Activated T-cell treated with anti-CD3 and anti-CD28 coated beads, Interleukin-2, amount 50 U/mL, for 1 hour (primary cell): ENCODE measurements around the gene PCYT1B.
"Not testable (repeated sequence)": the region's sequence is repeated elsewhere in the genome, so short reads cannot be mapped to it uniquely, and the experiment has no call there.

ENCODE experiments used
- DNase-seq: peaks from one replicate; pipeline ENCODE4 v3.0.0-alpha.2; 2020

The PCYT1B gene

DNA sequence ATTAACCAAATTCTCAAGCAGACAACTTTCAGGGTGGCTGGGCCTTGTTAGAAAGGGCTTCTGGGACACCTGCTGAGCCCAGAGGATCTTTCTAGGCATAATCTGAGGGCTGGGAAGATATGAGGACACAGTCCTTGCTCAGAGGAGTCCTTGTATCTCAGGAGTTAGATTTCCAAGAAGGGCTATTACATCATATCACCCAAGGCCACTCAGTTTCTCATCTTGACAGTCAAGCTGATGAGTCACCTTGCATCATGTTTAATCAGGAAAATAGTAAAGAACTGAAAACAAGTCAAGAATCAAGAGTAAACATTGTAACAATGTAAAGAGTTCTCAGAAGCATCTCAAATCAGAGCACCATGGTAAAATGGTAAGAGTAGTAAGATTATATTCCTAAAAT is 4.0 kb downstream of the PCYT1B start:
- no peak for DNase-seq

DNA sequence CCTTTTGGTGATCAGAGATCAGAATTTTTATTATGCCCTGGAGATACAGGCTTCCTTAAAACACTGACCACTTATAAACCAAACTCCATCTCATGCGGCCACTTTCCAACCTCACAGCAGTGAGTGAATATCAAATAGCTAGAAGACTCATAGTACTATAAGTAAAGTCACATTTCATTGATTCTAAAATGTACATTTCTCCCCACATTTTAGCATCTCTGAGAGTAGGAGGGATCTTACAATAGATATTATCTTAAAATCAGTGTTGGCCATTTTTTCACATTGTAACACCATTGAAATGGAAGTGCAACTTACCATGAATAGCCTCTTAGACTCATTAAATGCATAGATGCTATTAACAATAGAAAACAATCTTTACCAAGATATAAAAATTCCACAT is 17.4 kb downstream of the PCYT1B start:
- no peak for DNase-seq

DNA sequence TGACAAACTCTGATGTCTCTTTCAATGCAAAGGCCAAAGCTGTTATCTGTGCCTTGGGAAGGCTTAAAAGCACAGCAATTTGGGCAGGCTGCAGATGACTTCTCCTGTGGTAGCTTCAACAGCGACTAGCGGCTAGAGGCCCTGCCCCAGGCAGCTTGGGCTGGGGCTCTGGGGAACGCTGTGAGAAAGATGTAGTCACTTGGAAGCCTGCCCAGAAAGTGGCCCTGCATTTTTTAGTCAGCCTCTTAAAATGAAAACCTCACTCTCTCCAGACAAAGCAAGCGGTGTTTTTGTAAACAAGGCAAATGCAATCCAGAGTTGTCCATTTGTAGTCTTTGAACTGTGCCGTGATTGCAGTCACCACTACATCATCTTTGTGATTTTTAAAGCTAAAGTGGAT is 27.5 kb downstream of the PCYT1B start:
- no peak for DNase-seq

DNA sequence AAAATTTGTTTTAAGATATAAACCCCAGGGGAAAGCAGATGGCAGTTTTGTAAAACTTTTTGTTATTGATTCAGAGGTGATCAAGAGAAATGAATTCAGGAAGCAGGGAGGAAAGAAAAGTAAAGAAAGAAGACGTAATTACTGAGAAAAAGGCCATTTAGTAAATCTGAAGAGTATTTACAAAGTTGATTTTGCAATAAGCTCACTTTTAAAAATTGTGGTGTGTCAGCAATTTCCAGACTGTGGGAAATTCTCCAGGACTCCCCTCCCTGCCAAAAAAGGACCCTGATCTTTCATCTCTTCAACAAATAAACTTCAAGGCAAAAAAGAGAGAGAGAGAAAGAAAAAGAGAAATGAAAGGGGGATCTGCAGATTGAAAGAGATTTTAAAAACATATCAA is 36.6 kb downstream of the PCYT1B start:
- no peak for DNase-seq

DNA sequence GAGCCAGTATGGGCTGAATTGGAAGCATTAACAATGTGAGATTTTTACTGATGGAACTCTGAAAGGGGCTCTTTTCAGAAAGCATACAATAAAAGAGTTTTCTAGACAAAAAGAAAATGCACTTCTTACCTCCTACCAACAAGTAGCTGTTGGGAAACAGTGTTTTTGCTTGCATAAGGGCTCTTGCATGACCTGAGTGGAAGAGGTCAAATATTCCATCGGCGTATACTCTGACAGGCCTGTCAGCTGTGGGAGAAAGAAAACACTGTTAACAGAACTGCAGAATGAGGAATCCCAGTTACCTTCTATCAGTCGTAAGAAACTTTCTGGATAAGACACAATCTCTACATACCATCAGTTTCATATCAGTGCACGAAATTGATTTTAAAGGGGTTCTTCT is 39.5 kb downstream of the PCYT1B start:
- DNase-seq: no peak

DNA sequence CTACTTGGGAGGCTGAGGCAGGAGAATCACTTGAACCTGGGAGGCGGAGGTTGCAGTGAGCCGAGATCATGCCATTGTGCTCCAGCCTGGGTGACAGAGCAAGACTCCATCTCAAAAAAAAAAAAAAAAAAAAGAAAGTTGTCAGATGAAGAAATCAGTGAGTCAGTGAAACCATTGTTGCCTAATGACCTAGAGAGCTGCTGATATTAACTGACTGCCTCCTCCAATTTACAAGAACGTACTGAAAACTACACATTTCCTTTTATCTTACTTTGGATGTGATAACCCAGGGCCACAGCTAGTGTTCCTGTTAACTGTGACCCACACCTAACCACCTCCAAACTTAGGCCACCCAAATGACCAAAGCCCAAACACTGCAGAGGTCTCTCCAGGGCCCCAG is 41.2 kb downstream of the PCYT1B start:
- DNase-seq: not testable (repeated sequence)

DNA sequence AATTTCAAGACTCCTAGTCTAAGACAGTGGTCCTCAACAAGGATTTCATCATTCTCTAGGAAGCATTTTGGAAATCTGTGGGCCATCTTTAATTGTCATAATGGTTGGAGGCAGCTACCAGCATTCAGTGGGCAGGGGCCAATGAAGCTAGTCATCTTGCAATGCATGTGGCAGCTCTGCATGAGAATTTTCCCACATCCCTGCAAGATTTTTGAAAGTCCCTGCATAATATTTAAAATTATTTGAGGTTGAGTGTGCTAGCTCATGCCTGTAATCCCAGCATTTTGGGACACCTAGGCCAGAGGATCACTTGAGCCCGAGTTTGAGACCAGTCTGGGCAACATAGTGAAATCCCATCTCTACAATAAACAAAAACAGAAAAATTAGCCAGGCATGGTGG is 44.0 kb downstream of the PCYT1B start:
- no peak for DNase-seq

DNA sequence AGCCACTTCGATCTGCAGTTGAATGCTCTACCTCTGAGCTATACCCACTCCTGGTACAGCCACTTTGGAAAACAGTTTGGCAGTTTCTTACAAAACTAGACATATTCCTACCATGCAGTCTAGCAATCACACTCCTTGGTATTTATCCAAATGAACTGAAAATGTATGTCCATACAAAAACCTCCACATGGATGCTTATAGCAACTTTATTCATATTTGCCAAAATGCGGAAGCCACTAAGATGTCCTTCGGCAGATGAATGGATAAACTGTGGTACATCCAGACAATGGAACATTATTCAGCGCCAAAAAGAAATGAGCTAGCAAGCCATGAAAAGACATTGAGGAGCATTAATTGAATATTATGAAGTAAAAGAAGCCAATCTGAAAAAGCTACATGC is 45.3 kb downstream of the PCYT1B start:
- no peak for DNase-seq

DNA sequence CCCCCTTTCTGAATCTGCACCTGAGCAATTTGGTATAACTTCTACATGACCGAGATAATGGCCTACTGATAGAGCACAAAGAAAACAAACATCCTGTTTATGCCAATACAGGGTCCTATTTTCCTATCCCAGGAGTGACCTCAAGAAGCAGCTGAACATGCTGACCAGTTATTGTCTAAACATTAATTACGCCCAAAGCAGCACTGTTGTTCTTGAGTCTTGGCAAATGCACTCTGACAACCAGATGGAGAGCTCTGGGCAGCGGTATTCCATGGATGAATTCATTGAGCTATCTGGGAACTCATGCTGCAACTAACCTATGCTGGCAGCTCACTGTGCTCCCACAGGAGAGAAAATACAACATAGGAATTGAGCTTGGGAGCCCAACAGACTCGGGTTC is 52.6 kb downstream of the PCYT1B start:
- DNase-seq: no peak

DNA sequence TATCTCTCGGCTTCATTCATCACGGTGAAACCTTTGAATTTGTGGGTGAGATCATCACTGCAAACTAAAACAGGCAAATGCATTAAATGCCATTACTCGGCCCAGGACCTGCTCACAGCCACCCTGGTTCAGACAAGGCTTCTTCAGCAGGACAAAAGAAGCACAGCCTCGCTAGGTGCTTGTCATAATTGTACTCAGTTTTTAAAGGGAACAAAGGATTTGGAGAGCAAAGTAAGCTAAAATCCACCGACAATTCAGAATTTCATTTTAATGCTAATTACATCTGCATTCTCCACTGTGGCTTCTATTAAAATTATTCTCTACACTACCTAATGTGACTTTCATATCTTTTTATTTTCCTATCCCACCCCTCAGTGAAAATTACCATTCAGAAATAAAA is 57.0 kb downstream of the PCYT1B start:
- no peak for DNase-seq

DNA sequence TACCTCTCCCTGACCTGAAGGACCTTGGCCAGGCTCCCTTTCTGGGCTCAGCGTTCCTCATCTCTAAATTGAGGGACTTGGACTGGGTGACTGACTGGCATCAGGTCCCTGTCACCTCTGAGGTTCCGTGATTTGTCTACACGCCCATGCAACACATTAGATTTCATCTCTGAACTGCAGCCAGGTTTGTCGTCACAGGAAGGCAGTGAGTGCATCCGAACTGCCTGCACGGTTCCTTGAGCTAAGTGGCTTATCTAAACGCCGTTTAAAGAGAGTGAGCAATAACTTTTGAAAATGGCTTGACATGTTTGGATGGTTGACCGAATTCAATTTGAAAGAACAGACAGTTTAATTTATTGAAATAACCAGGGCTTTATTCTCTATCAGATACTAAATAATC is 70.1 kb downstream of the PCYT1B start:
- DNase-seq: no peak

DNA sequence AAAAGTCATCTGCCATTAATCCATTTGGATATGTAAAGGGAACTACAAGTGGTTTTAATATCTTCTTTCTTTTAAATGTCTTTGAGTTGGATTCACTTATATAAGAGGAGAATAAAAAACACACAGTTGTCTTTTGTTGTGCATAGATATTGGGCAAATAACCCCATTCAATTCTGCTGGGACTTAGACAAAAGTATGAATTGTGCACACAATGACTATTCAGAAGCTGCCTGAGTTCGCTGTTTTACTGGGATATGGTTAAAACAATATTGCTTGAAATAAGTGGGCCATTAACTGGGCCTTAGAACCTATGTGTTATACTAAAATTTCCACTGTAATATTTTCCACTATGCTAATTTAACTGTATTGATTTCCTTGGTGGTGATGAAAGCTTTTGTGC is 71.7 kb downstream of the PCYT1B start:
- DNase-seq: no peak

DNA sequence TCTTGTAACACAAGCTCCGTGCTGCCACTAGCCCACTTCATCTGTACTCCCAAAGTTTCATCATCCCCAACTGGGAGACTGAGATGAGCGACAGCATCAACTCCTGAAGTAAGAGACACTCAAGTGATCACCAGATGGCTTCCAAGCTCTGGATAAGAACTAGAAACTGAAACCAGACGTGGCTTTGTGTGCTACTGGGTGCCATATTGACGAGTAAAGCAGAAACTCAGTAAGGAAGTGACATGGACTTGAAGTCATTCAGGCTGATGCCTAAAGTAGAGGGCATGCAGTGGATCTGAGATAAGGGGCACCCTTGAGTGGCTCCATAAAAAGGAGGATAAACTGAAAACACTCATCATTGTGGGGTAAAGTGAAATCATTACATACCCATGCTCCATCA is 72.4 kb downstream of the PCYT1B start:
- no peak for DNase-seq

DNA sequence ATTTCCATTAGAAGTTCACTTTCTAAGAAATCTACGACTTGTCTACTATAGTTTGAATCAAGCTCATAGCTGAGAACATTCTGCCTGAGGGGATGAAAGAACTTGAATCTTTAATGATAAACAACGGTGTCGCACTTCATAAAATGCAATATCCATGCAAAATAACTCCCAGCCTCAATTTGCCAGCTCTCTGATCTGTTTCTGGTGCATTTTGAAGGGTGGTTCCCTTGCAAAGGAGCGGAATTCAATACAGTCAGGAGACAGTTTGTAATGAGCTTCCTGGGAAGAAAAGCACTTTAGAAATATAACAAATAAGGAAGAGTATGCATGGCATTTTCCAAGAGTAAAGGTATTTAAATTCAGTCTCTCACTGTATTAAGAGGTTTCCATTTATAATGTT is 80.0 kb downstream of the PCYT1B start:
- no peak for DNase-seq

DNA sequence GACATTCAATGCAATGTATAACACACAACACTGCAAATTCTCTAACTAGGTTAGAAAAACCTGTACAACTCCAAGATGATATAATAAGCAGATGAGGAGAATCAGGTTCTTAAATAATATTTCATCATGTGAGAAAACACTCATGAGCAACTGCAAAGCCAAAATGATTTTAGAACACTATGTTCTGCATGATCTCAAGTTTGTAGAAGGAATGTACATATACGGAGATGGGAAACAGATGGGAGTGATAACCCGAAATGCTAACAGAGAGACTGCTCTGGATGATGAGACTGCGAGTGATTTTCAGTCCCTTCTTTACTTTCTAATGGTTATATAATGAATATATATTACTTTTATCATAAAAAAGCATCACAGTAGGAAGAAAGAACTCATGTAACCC is 80.9 kb downstream of the PCYT1B start:
- DNase-seq: no peak

DNA sequence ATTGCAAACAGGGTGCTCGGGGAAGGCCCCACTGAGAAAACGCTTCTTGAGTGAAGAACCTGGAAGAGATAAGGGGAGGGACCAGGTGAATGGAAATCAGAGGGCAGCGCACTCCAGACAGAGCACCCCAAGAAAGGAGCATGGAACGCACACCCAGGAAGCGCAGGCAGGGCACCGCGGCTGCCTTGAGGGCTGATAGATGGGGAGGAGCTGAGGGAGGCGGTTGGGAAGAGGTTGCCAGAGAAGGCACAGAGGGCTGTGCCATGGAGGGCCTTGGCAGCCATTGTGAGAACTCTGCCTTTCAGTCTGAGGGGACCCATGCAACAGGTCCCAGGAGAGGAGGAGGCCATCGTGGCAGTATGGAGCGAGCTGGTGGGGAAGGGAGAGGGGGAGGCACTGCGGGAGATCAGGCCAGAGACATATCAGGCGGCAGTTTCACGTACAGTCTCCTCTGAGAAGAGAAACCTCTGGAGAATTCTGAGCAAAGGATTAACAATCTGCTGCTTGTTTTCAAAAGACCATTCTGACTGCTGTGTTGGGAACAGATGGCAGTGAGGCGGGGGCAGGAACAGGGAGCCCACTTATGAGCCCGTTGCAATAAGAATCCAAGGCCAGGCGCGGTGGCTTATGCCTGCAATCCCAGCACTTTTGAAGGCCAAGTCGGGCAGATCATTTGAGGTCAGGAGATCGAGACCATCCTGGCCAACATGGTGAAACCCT is 83.7 kb downstream of the PCYT1B start:
- DNase-seq: no peak

DNA sequence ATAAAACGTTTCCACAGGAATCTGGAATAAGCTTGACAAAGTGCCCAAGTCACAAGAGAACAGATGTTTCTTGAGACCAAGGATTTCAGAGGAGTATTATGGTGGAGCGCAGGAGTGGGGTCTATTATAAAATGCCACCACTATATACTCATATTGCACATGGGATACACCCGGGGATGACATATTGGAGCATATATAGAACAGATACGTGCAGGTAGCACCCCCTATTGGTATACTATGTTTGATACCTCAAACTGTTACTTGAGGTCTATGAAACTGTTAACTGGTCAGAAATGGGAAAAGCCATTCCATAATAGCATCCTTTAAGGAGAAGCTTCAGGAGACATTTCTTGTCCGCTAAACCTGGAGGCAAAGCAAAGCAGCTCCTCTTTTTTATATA is 86.0 kb downstream of the PCYT1B start:
- DNase-seq: no peak

DNA sequence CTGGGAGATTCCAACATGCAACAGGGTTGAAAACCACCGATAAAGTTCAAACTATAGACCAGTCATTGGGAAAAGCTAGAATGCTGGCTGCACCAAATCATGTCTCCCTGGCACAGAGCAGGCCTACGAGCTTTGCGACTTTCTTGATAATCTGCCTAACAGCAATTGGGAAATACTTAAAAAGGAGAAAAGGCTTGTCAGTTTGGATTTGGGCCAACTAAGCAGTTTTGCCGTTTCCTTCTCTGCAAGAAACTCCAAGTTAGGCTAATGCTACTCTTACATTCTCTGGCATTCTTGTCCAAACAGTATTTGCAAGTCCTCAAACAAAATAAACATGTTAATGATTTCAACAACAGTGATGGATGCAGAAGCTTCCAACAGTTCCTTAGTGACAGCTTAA is 94.1 kb downstream of the PCYT1B start:
- DNase-seq: no peak

DNA sequence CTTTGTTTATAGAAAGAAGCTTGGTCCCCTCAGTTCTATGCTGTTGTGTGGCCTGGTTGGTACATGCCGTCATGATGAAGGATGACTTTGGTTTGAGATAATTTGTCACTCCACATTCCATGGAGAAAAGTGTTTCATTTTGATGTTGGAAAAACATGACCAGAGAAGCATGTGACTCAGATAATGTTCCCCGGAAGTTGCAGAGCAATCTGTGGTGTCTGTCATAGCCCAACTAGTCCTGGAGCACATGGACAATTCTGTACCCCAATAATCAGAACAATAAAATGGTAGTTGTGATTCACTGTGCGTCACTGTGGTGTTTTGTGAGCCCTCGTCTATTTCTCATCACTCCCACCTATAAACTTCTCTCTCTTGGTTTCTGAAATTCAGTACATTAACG is 97.0 kb downstream of the PCYT1B start:
- no peak for DNase-seq

DNA sequence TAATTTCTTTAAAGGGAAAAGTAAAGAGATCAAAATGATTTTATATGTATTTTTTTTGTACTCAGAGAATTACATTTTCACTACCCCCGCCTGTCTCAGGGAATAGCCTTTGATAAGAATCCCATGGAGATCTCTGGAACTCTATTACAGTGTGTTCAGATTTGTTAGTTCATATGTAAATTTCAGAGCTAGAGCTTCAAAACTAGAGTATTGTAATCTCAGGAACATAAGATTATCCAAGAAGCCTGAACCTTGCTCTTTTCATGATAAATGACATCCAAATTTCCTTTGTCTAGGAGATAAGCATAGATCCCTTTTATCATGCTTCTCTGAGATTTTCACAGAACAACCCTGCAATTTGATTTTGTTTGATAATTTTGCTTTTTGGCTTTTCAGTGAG is 99.2 kb downstream of the PCYT1B start:
- DNase-seq: no peak

DNA sequence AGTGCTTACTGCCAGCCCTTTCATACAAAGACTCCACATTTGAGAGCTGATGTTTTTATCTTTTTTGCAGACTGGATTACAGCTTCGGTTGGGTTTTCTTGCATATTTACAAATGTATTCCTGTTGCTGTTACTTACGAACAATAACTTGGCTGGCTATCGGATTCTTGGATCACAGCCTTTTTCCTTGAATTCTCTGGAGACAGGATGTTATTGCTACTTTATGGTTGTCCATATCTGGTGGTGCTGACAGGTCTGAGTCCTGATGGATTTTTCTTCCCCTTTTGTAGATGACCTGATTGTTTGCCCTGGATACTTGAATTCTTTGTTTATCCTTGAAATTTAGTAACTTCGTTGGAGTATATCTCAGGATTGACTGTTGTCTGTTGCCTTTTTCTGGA is 104.4 kb downstream of the PCYT1B start:
- DNase-seq: no peak

DNA sequence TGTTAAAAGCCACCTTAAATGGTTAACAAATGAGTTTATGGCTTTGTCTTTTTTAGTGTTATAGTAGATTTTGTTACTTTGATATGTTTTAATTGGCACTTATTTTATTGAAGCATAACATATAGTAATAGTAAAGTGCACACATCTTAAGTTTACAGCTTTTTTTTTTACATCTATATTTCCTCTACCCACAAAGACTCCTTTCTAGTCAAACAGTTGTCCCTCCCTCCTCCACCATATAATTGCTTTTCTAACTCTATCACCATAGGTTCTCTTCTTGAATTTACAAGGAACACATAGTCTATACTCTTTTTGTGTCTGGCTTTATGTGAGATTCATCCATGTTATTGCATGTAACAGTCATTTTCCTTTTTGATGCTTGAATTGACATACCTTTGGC is 110.6 kb downstream of the PCYT1B start:
- DNase-seq: no peak

DNA sequence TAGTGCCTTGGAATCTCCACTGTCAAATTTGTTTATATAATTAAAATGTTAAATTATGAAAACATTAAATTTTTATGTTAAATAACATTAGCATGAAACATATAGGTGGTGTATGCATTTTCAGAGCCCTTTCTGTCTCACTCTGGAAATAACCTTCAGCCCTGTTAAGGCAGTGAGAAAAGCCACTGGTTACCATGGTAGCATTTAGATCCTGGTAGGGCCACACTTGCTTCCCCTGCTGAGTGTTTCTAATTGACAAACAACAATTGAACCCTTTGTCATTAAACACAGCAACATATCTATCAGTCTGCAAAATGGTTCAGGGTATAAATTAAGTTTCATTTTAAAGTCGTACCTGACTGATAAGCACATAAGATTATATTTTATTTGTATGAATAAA is 118.5 kb downstream of the PCYT1B start:
- no peak for DNase-seq

DNA sequence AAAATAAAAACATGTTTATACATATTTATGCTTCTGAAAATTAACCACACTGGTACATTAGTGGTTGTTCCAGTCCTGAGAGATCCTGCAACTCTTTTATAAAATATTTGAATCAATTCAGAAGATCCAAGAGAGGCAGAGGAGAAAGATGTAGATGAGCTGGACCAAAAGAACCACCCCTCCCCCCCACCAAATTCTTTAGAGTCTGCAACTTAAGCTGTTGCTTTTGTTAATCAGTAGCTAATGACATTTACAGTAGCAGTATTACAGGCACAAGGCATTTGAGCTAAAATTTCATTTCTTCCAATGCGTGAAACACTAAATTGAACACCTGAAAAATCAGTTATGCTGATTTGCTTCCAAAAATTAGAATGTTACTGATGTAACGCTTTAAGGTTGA is 120.5 kb downstream of the PCYT1B start:
- DNase-seq: no peak

DNA sequence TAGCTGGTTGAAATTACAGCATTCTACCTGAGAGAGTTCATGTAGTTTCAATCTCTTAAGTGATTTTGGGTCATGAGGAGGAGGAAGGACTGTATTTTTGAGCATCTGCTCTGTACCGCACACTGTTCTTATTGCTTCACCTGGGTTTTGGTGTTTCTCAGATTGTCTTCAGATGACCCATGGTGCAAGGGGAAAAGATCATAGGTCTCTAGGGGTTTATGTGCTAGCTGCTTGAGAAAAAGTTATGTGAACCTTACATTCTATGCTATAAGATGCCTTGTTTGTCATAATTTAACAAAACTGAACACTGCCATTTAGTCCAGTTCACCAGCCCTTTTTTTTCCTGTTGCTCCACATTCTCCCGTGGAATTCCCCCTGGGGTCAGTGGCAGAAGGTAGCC is 121.7 kb downstream of the PCYT1B start:
- DNase-seq: no peak

DNA sequence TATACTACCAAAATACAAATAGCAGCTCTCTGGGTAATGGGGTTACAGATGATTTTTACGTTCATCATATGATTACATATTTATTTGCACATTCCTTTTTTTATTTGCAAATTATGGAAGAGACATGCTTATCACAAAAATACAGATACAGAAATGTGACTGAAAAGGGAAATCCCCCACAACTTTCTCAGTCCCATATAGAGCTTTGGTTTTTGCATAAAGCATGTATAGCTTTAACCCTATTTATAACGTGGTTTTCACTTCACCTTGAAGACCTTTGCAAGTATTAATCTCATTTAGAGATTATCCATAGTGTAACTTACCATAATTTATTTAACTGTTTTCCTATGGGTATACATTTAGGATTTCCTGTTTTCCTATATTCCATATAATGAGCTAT is 126.7 kb downstream of the PCYT1B start:
- no peak for DNase-seq
